Cardiac muscle cell (in vitro differentiated cells and primary cell): ENCODE data around the gene CSK. TPM values are rescaled to one million over a fixed set of nuclear protein-coding genes. Genes with fewer than 3 reads are reported as not detected.
A peak's percentile ranks its signal among the peaks of the same experiment; 100 is the strongest.

Experiments used
- DNase-seq, 2 donors: peaks; one replicate each; pipeline versions ENCODE4 v3.0.0 to v3.0.0-alpha.2; 2010 to 2017; ENCODE audit warnings: low read depth in 1 of 2, low spot score in 1 of 2
- H3K27ac ChIP-seq: fragments of 200-600 bp; sonication (generic); 2 replicates; pipeline ENCODE4 v1.5.1; 2016
- H3K27me3 ChIP-seq: fragments of 200-600 bp; sonication (generic); 2 replicates; pipeline ENCODE4 v1.6.0; 2016; ENCODE audit warnings: control low read depth
- H3K36me3 ChIP-seq: fragments of 200-600 bp; sonication (generic); 2 replicates; pipeline ENCODE4 v1.5.1; 2016; ENCODE audit warnings: control low read depth
- H3K4me1 ChIP-seq: fragments of 200-600 bp; sonication (generic); 2 replicates; pipeline ENCODE4 v1.8.1; 2017; ENCODE audit warnings: low read depth, mild to moderate bottlenecking, mixed run types
- H3K4me3 ChIP-seq: fragments of 200-600 bp; sonication (generic); 2 replicates; pipeline ENCODE4 v1.5.1; 2016; ENCODE audit warnings: mild to moderate bottlenecking
- H3K9me3 ChIP-seq: fragments of 200-600 bp; sonication (generic); 2 replicates; pipeline ENCODE4 v1.5.1; 2017; ENCODE audit warnings: low read depth, mild to moderate bottlenecking, control low read depth
- CTCF ChIP-seq: IDR thresholded peaks from 2 replicates; pipeline ENCODE4 v1.5.1; 2012; ENCODE audit warnings: low read depth, mild to moderate bottlenecking, low read length
- polyA plus RNA-seq: library from polyadenylated mRNA; unstranded; fragments of >200 nt; fragmentation: Nextera tagmentation; extraction: Ambion mirVana; gene quantifications from 2 replicates; pipeline ENCODE4 v1.2.1, GENCODE V29; 2016
- total RNA-seq: library from RNA; depleted of rRNA; stranded (reverse); fragments of >200 nt; gene quantifications from 2 replicates; pipeline ENCODE4 v1.2.3, GENCODE V29; 2016

The CSK gene
- total and polyA plus RNA-seq, 2 experiments from 2014 or later, result 26.2 to 43.1 TPM

GRCh38 chr15:74778599-74778970 lies 3.3 kb upstream of the CSK start:
- Histone ChIP-seq H3K27me3 (no peaks in the 10 kb centered on the region), H3K4me1 (peaks cover 43% of the 10 kb centered on the region), H3K36me3 (no peaks in the 10 kb centered on the region), H3K9me3 (no peaks in the 10 kb centered on the region), H3K27ac (peak overlapping the region; percentile 47), H3K4me3 (no peak overlapping the region)
- no peak for TF ChIP-seq CTCF
- DNase-seq, result no peak

- H3K27me3 ChIP-seq, result no peaks in the 10 kb centered on the region
- no peak for DNase-seq
- no peak for TF ChIP-seq CTCF
- no peaks in the 10 kb centered on the region for H3K36me3 ChIP-seq
- H3K9me3 ChIP-seq, result no peaks in the 10 kb centered on the region
- peaks cover 44% of the 10 kb centered on the region for H3K4me1 ChIP-seq
- no peak overlapping the region for H3K4me3 ChIP-seq
- no peak overlapping the region for H3K27ac ChIP-seq
Observed at GRCh38 chr15:74779162-74779648, 2.7 kb upstream of the CSK start.

- peaks cover 47% of the 10 kb centered on the region for H3K4me1 ChIP-seq
Observed at GRCh38 chr15:74780523-74781430, 1.1 kb upstream of the CSK start.

GRCh38 chr15:74782259-74783071 lies 585 bp downstream of the CSK start:
- H3K4me1 ChIP-seq, result peaks cover 45% of the 10 kb centered on the region
- H3K4me3 ChIP-seq, result peak overlapping the region; percentile 51
- no peaks in the 10 kb centered on the region for H3K9me3 ChIP-seq
- DNase-seq, result peak; percentile 24 to 48
- no peaks in the 10 kb centered on the region for H3K27me3 ChIP-seq
- H3K36me3 ChIP-seq, result no peaks in the 10 kb centered on the region
- peak overlapping the region; percentile 73 for H3K27ac ChIP-seq
- TF ChIP-seq CTCF, result no peak

More at GRCh38 chr15:74780523-74781430, 1.1 kb upstream of the CSK start:
- H3K9me3 ChIP-seq, result no peaks in the 10 kb centered on the region
- H3K27ac ChIP-seq, result peak overlapping the region; percentile 71
- no peaks in the 10 kb centered on the region for H3K36me3 ChIP-seq
- peak in 1 of 2 donors; percentile 41 for DNase-seq
- no peaks in the 10 kb centered on the region for H3K27me3 ChIP-seq
- no peak for TF ChIP-seq CTCF
- H3K4me3 ChIP-seq, result peak overlapping the region; percentile 51

GRCh38 chr15:74783072-74783807 lies 1.4 kb downstream of the CSK start:
- no peak for TF ChIP-seq CTCF
- Histone ChIP-seq H3K27ac (no peak overlapping the region), H3K9me3 (no peaks in the 10 kb centered on the region), H3K4me3 (peak overlapping the region; percentile 51), H3K4me1 (peaks cover 40% of the 10 kb centered on the region), H3K36me3 (no peaks in the 10 kb centered on the region), H3K27me3 (no peaks in the 10 kb centered on the region)
- DNase-seq, result peak in 1 of 2 donors; percentile 47
